ENCODE measurements around the gene PELI2.

The PELI2 gene

DNA sequence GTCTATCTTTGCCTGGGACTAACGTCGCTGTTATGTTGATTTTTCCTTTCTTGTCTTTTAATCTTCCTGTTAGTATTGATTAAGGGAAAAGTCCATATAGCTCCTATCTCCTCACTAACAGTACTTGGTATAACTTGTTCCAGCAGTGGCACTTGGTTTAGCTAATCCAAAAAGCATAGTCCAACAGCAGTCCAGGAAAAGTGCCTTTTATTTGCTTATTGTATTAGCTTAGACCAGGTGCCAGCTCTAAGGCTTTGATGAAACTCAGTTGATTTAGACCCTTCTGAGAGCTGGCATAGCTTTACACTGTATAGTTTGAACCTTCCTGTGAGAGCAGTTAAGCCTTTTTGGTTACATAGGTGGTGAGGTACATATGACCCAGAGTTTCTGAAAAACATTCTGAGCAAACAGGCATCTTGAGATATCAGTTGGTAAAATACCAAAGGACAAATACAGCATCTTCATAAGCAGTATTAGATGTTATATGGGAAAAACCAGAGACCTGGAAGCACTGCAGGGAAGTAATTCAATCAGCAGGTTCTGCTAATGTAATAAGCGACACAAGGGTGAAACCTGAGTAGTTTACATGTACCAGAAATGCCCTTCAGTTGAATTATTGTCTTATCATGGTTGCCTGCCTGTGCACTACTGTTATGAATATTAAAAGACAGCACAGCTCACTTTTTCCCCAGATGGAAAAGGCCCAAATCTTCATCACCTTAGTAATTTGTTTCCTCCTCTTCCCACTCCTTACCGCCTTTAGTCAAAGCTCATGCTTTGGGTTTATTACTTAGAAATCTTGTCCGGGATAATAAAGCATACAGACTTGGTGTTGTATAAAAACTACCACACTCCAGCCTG lies 13.0 kb downstream of the PELI2 start:
- peaks cover 0 to 70% (median 20%) of the 10 kb centered on the region in 4 donors for H3K4me1 ChIP-seq
- H3K9me3 ChIP-seq: no peaks in the 10 kb centered on the region
- no peaks in the 10 kb centered on the region for H3K27me3 ChIP-seq
- H3K36me3 ChIP-seq: no peaks in the 10 kb centered on the region
- no peak for DNase-seq
- intact Hi-C loops (cut with DNase I; ENCODE audit: low total_unique reads): no loop called here
- no peak overlapping the region for H3K4me3 ChIP-seq
- no peak overlapping the region for H3K27ac ChIP-seq
- TF ChIP-seq, protein P1, sequence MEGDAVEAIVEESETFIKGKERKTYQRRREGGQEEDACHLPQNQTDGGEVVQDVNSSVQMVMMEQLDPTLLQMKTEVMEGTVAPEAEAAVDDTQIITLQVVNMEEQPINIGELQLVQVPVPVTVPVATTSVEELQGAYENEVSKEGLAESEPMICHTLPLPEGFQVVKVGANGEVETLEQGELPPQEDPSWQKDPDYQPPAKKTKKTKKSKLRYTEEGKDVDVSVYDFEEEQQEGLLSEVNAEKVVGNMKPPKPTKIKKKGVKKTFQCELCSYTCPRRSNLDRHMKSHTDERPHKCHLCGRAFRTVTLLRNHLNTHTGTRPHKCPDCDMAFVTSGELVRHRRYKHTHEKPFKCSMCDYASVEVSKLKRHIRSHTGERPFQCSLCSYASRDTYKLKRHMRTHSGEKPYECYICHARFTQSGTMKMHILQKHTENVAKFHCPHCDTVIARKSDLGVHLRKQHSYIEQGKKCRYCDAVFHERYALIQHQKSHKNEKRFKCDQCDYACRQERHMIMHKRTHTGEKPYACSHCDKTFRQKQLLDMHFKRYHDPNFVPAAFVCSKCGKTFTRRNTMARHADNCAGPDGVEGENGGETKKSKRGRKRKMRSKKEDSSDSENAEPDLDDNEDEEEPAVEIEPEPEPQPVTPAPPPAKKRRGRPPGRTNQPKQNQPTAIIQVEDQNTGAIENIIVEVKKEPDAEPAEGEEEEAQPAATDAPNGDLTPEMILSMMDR (IDR thresholded peaks at IDR 0.05): no peak

DNA sequence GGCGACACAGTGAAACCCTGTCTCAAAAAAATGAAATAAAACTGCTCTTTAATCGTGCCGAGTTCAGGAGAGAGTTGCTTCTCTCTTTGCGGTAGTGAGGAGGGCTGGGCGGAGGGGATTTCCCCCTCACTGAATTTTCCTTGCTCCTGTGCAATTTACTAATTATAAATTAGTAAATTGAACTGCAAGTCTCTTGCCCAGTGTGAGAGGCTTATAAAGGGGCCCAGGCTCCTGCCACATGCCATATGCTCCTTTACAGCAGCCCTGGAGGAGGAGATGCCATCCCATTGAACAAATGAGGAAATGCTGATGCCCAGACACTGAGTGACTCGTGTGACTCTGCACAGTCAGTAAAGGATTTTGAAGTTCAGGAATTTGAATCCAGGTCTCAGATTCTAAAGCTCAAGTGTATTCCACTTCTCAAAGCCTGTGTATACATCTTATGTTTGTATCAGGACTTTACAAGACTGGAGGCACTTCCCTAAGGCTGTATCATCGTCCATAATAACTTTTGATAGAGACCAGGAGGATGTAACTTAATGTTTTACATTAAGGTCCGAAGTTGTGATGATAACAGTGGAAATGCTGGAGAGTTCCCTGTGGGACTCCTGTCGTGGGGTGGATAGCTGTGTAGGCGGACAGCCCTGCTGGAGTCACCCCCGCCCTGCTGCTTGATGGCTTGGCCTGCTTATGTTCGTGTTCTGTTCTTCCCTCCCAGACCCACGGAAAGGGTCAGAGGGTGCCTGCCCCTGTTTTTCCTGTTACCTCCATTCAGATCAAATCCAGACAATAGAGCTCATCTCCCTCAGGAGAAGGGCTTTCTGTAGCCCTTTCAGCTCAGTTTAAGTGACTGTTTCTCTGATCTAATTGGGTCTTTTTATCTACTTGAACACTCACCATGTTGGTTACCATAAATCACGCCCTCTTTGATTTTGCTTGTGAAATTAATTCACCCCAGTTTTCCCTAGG lies 13.9 kb downstream of the PELI2 start:
- Histone ChIP-seq H3K4me3 (no peak overlapping the region), H3K9me3 (no peaks in the 10 kb centered on the region), H3K36me3 (no peaks in the 10 kb centered on the region), H3K27ac (no peak overlapping the region), H3K27me3 (no peaks in the 10 kb centered on the region), H3K4me1 (peaks cover 0 to 79% (median 21%) of the 10 kb centered on the region in 4 donors)
- intact Hi-C loops (cut with DNase I; ENCODE audit: low total_unique reads): no loop called here
- DNase-seq: no peak
- TF ChIP-seq, protein P1 (IDR thresholded peaks at IDR 0.05): no peak

DNA sequence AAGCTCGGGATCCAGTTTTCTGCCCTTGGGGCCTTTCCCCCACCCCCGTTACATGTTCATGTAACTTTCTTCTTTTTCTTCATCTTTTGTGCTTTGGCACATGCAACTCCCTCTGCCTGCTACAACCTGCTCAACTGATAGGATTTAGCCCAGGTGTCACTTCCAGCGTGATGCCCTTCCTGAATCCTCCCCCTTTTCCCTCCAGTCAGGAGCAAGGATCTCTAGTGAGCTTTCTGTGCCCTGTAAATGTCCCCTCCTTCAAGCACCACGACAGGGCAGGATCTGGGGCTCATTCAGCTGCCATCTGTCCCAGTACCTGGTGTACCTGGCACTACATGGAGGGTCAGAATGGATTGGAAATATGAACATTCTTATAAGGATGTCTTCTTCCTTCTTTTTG lies 15.3 kb downstream of the PELI2 start:
- intact Hi-C loops (cut with DNase I; ENCODE audit: low total_unique reads): no loop called here
- H3K27ac ChIP-seq: no peak overlapping the region
- H3K4me1 ChIP-seq: peaks cover 0 to 82% (median 21%) of the 10 kb centered on the region in 4 donors
- no peaks in the 10 kb centered on the region for H3K9me3 ChIP-seq
- no peak overlapping the region for H3K4me3 ChIP-seq
- no peaks in the 10 kb centered on the region for H3K36me3 ChIP-seq
- DNase-seq: no peak
- TF ChIP-seq, protein P1 (IDR thresholded peaks at IDR 0.05): no peak
- no peaks in the 10 kb centered on the region for H3K27me3 ChIP-seq

DNA sequence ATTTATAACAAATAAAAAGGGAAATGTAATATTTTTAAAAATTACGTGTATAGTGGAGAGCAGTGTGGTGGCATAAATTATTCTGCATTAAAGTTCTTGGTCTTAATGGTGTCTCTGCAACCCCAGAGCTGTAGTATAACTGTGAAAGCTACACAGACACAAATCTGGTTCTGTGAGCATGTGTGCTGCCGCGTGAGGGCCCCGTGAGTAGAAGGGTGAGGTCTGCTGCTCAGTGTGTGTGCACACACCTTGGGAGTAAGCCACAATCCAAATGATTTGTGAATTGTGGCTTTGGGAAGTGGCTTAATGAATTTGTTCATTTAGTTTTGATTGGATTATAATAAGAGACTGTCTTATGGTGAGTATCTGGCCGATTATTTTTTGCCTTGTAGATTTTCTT lies 16.8 kb downstream of the PELI2 start:
- no peaks in the 10 kb centered on the region for H3K27me3 ChIP-seq
- H3K9me3 ChIP-seq: no peaks in the 10 kb centered on the region
- peaks cover 0 to 69% (median 12%) of the 10 kb centered on the region in 4 donors for H3K4me1 ChIP-seq
- H3K36me3 ChIP-seq: no peaks in the 10 kb centered on the region
- TF ChIP-seq, protein P1 (IDR thresholded peaks at IDR 0.05): no peak
- intact Hi-C loops (cut with DNase I; ENCODE audit: low total_unique reads): no loop called here
- no peak for DNase-seq
- H3K4me3 ChIP-seq: no peak overlapping the region
- H3K27ac ChIP-seq: no peak overlapping the region

DNA sequence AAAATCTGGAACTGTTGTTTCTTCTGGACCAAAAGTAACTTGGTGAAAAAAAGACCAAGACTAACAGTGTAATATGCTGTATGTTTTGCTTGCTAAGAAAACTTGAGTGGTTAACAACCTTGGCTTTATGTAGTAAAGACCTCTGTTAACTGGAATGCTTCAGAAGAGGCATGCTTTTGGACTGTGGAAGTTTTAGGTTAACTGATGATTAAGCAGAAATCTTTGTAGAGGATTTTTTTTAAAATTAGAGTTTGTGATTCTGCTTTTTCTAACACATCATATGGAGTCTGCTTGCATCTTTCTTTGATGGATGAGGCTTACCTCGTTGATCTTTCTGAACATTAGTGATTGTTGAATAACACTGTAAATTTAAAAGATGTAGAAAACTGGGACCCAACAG lies 17.5 kb downstream of the PELI2 start:
- TF ChIP-seq, protein P1 (IDR thresholded peaks at IDR 0.05): no peak
- Histone ChIP-seq H3K4me3 (no peak overlapping the region), H3K4me1 (peaks cover 0 to 64% (median 11%) of the 10 kb centered on the region in 4 donors), H3K27ac (no peak overlapping the region), H3K27me3 (no peaks in the 10 kb centered on the region), H3K36me3 (no peaks in the 10 kb centered on the region), H3K9me3 (no peaks in the 10 kb centered on the region)
- intact Hi-C loops (cut with DNase I; ENCODE audit: low total_unique reads): no loop called here
- DNase-seq: no peak

Data from tibial artery (tissue), 4 donors.